Stomach (tissue), 9 donors: ENCODE results near the gene URGCP. TPM values are rescaled to one million over a fixed set of nuclear protein-coding genes. Genes with fewer than 3 reads are reported as not detected.

Experiments used
- DNase-seq, 2 donors: peaks; one replicate each; pipeline versions ENCODE4 v3.0.0 to v3.0.0-alpha.2; 2013 to 2019
- H3K27ac ChIP-seq, 5 donors: fragments of 200-600 bp in 4 of 5; sonication (generic) in 4 of 5; one replicate each; pipeline ENCODE4 v1.5.1; 2013 to 2019; ENCODE audit warnings: mild to moderate bottlenecking in 1 of 5, moderate library complexity in 1 of 5
- H3K27me3 ChIP-seq, 3 donors: fragments of 200-600 bp; sonication (generic); one replicate each; pipeline ENCODE4 v1.5.1; 2017 to 2019; ENCODE audit warnings: mixed run types in 1 of 3
- H3K36me3 ChIP-seq, 4 donors: fragments of 200-600 bp; sonication (generic); 1 replicate in 3 of 4; 2 replicates in 1 of 4; pipeline ENCODE4 v1.5.1; 2016 to 2019
- H3K4me1 ChIP-seq, 4 donors: fragments of 200-600 bp; sonication (generic); one replicate each; pipeline ENCODE4 v1.5.1; 2016 to 2019
- H3K4me3 ChIP-seq, 4 donors: fragments of 200-600 bp; sonication (generic) in 3 of 4; one replicate each; pipeline ENCODE4 v1.5.1; 2016 to 2019; ENCODE audit warnings: mild to moderate bottlenecking in 1 of 4
- H3K9me3 ChIP-seq, 4 donors: fragments of 200-600 bp; sonication (generic); one replicate each; pipeline ENCODE4 v1.5.1; 2016 to 2019
- CTCF ChIP-seq, 7 experiments: fragments of 450-650 bp in 4 of 7; fragments of 200-600 bp in 3 of 7; sonication (generic) in 3 of 7; IDR thresholded peaks; one replicate each; pipeline ENCODE4 v1.5.1; 2016 to 2019; ENCODE audit warnings: antibody characterized with exemption in 7 of 7, control low read depth in 2 of 7, mild to moderate bottlenecking in 1 of 7
- EP300 ChIP-seq: sonication (generic); formaldehyde crosslinking; IDR thresholded peaks from one replicate; pipeline ENCODE4 v1.6.1; 2017; ENCODE audit warnings: antibody characterized with exemption
- POLR2A ChIP-seq, 4 donors: fragments of 450-650 bp; IDR thresholded peaks; one replicate each; pipeline ENCODE4 v1.6.1; 2016; ENCODE audit warnings: antibody characterized with exemption in 4 of 4, control low read depth in 2 of 4, mild to moderate bottlenecking in 1 of 4, moderate library complexity in 1 of 4
- POLR2AphosphoS5 ChIP-seq, 3 donors: sonication (generic); formaldehyde crosslinking; IDR thresholded peaks; one replicate each; pipeline ENCODE4 v1.6.1; 2016; ENCODE audit warnings: antibody characterized with exemption in 3 of 3
- WGBS, 5 donors: extraction: QIAGEN DNeasy Blood & Tissue Kit in 3 of 5; methylation state at CpG; one replicate each; pipeline versions ENCODE4 v1.1.5 to v1.1.7; 2013 to 2018; 5-methylcytosine and 5-hydroxymethylcytosine counted together
- intact Hi-C: fragments of 100-400 bp; cut with DNase I; formaldehyde crosslinking; loops from one replicate; pipeline ENCODE4 v1.15.1; 2023; ENCODE audit warnings: low total_unique reads
- polyA plus RNA-seq, 3 donors: library from polyadenylated mRNA; stranded (reverse); fragments of 200-250 nt; gene quantifications; one replicate each; pipeline ENCODE4 v1.2.3, GENCODE V29; 2013
- total RNA-seq, 5 donors: library from RNA; depleted of rRNA; stranded (reverse); fragments of >200 nt; gene quantifications; one replicate each; pipeline versions ENCODE4 v1.1.0 to v1.2.3, GENCODE V29; 2014 to 2016
- donor health status: healthy with polysubstance abuse.
- donor health status: Bipolar disorder and iron deficiency.
- donor health status: healthy.

URGCP gene
- total and polyA plus RNA-seq, 8 donors, result 10.8 to 47.3 (median 24.2) TPM

- no peaks in the 10 kb centered on the region for H3K27me3 ChIP-seq
- 91 to 98% (median 93%) methylated on average over 3 of the region's 3 CpGs for WGBS, 5 donors
- H3K9me3 ChIP-seq, result no peaks in the 10 kb centered on the region
- no peak for TF ChIP-seq EP300
- no peak for TF ChIP-seq CTCF (IDR thresholded peaks at IDR 0.05)
- no peak for TF ChIP-seq POLR2A (IDR thresholded peaks at IDR 0.05)
- no peak for TF ChIP-seq POLR2AphosphoS5 (IDR thresholded peaks at IDR 0.05)
- DNase-seq, result no peak
- no peak overlapping the region for H3K4me3 ChIP-seq
- no peak overlapping the region for H3K27ac ChIP-seq
- no peaks in the 10 kb centered on the region for H3K36me3 ChIP-seq
- no peaks in the 10 kb centered on the region for H3K4me1 ChIP-seq
- intact Hi-C loops, result no loop called here
Observed at GRCh38 chr7:43933902-43934560, 27.6 kb upstream of the URGCP start.

GRCh38 chr7:43931346-43931745 lies 24.9 kb upstream of the URGCP start:
- intact Hi-C loops, result no loop called here

GRCh38 chr7:43929529-43930457 lies 23.4 kb upstream of the URGCP start:
- H3K4me3 ChIP-seq, result no peak overlapping the region
- H3K9me3 ChIP-seq, result no peaks in the 10 kb centered on the region
- intact Hi-C loops, result no loop called here
- 93 to 97% (median 96%) methylated on average over 5 of the region's 5 CpGs for WGBS, 5 donors
- H3K27ac ChIP-seq, result no peak overlapping the region
- H3K4me1 ChIP-seq, result peaks cover 10 to 22% (median 18%) of the 10 kb centered on the region in 4 donors
- DNase-seq, result no peak
- TF ChIP-seq POLR2A (IDR thresholded peaks at IDR 0.05) (no peak), EP300 (no peak), CTCF (IDR thresholded peaks at IDR 0.05) (no peak), POLR2AphosphoS5 (IDR thresholded peaks at IDR 0.05) (no peak)
- no peaks in the 10 kb centered on the region for H3K27me3 ChIP-seq
- H3K36me3 ChIP-seq, result no peaks in the 10 kb centered on the region

More at GRCh38 chr7:43931346-43931745, 24.9 kb upstream of the URGCP start:
- Histone ChIP-seq H3K4me3 (no peak overlapping the region), H3K4me1 (peaks cover 0 to 11% (median 10%) of the 10 kb centered on the region in 4 donors), H3K27ac (no peak overlapping the region), H3K27me3 (no peaks in the 10 kb centered on the region), H3K9me3 (no peaks in the 10 kb centered on the region), H3K36me3 (no peaks in the 10 kb centered on the region)
- no peak for DNase-seq
- WGBS, 5 donors, result 76 to 87% (median 80%) methylated on average over 7 of the region's 7 CpGs
- no peak for TF ChIP-seq POLR2AphosphoS5 (IDR thresholded peaks at IDR 0.05)
- TF ChIP-seq POLR2A (IDR thresholded peaks at IDR 0.05), result no peak
- no peak for TF ChIP-seq EP300
- TF ChIP-seq CTCF (IDR thresholded peaks at IDR 0.05), result no peak

- H3K9me3 ChIP-seq, result no peaks in the 10 kb centered on the region
- no peak overlapping the region for H3K4me3 ChIP-seq
- H3K27ac ChIP-seq, result no peak overlapping the region
- H3K27me3 ChIP-seq, result no peaks in the 10 kb centered on the region
- intact Hi-C loops, result no loop called here
- TF ChIP-seq POLR2AphosphoS5 (IDR thresholded peaks at IDR 0.05) (no peak), EP300 (no peak), POLR2A (IDR thresholded peaks at IDR 0.05) (no peak), CTCF (IDR thresholded peaks at IDR 0.05) (no peak)
- DNase-seq, result no peak
- no peaks in the 10 kb centered on the region for H3K36me3 ChIP-seq
- 96 to 98% (median 97%) methylated on average over 4 of the region's 4 CpGs for WGBS, 5 donors
- H3K4me1 ChIP-seq, result peaks cover 10 to 24% (median 18%) of the 10 kb centered on the region in 4 donors
Observed at GRCh38 chr7:43927810-43928209, 21.4 kb upstream of the URGCP start.
